CD4-positive, alpha-beta T cell treated with Interleukin-6 at 100 ng/mL for 8 hours (primary cell): ENCODE results near the gene EVI5L.

ENCODE experiments used
- DNase-seq: peaks from one replicate; pipeline ENCODE4 v3.0.0-alpha.2; 2020; ENCODE audit warnings: mixed read lengths, low spot score

The EVI5L gene

DNA sequence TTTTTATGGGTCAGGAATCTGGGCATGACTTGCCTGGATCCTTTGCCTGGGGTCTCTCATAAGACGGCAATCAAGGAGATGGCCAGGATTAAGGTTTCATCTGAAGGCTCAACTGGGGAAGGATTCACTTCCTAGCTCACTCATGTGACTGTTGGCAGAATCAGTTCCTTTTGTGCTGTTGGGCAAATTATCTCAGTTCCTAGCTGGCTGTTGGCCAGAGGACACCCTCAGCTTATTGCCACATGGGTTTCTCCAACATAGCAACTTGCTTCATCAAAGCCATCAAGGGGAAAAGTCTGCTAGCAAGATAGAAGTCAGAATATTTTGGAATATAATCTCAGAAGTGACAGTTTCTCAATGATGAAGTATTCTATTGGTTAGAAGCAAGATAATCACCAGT, 12.2 kb upstream of the EVI5L start:
- no peak for DNase-seq

DNA sequence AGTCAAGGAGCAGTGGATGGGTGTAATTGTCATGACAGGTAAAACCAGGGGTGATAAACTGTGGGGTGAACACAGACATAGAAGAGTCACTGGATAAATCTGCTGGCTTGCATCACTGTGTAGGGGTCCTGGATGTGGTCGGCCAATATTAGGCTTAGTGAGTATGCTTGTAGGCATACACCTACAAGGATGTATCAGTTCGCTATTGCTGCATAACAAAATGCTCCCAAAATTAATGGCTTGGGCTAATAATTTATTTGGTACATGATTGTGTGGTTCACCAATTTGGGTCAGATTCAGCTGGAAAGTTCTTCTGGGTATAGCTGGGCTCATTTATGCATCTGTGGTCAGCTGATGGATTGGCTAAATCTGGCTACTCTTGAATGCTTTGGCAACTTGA, 11.2 kb upstream of the EVI5L start:
- no peak for DNase-seq

DNA sequence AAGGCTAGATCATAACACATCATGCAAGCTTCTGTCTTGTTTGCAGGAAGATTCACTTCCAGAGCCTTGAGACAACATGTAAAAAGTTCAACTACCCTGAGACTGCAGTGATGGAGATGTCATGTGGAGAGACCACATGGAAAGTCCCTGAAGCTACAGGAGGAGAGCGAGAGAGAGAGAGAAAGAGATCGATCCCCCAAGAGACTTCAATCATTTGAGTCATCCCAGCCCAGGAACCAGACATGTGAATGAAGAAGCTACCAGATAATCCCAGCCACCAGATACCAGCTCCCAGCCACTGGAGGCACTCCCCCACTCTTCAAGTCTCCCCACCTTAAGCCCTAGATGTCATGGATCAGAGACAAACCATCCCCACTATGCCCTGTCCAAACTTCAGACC, 10.7 kb upstream of the EVI5L start:
- no peak for DNase-seq

DNA sequence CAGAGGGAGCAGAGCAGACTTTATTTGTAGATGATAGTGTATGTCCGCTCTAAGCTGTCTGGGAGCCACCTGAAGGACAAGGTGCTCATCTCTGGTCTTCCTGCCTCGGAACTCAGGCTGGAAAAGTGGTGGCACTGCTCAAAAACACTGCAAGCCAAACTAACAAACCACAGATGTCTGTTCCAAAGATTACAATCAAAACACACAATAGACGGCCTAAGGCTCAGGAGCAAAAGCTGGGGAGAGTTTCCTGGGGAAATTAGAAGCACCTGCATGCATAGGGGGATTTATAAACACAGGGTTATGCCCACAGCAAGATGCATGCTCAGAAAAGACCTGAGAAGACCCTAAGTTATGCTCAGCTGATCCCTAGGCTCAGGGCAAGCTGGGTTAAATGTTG, 9.4 kb upstream of the EVI5L start:
- no peak for DNase-seq

DNA sequence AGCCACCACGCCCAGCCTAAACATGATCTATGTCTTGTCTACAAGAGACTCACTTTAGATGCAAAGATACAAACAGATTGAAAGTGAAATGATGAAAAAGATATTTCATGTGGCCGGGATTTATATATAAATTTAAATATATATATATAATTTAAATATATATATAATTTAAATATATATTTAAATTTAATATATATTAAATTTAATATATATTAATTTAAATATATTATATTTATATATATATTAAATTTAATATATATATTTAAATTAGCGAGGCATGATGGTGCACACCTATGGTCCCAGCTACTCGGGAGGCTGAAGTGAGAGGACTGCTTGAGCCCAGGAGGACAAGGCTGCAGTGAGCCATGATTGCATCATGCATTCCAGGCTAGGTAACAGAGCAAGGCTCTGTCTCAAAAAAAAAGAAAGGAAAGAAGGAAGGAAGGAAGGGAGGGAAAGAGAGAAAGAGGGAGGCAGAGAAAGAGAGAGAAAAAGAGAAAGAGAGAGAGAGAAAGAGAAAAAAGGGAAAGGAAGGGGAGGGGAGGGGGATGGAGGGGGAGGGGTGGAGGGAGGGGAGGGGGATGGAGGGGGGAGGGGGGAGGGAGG, 7.0 kb upstream of the EVI5L start:
- no peak for DNase-seq

DNA sequence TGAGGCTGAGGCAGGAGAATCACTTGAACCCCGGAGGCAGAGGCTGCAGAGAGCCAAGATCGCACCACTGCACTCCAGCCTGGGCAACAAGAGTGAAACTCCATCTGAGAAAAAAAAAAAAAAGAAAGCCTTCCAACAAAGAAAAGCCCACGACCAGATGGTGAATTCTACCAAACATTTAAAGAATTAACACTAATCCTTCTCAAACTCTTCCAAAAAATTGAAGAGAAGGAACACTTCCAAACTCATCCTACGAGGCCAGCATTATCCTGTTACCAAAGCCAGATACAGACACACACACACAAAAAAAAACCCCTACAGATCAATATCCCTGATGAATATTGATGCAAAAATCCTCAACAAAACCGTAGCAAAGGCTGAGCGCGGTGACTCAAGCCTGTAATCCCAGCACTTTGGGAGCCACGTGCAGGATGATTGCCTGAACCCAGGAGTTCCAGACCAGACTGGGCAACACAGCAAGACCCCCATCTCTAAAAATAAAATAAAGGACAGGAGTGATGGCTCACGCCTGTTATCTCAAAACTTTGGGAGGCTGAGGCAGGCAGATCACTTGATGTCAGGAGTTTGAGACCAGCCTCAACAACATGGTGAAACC, 6.2 kb upstream of the EVI5L start:
- no peak for DNase-seq

DNA sequence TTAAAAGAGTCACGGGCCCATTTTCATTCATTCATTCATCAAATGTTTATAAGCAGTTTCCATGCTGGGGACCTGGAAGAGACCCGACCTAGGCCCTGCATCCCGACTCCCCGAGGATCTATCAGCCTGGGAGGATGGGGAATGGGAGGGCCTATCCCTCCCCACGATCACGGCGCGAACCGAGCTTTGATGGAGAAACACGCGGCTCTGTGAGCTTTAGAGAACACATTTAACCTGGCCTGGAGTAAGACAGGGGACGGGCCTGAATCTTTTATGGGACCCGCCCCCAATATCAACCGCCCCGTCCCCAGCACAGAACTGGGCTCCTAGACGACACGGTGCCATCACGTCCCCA, 875 bp upstream of the EVI5L start:
- DNase-seq: no peak

DNA sequence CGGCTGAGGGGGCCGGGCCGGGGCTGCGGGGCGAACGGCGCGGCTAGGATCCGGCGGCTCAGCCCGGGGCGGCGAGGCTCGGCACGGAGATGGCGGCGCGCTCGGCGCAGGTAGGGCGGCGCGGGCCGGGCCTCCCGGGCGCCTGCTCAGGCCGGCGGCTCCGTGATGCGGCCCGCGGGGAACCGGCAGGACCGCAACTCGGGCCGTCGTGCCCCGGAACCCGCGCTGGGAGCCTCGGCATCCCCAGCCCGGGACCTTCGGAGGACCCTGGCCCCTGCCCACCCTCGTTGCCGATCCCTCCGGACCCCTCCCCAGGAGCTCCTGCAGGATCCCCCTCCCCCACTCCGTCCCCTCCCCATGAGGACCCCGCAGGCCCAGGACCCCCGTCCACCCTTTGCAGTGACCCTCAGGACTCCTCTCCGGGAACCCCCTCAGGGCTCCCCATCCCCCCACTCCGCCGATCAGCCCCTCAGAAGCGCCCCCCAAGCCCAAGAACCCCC, 304 bp downstream of the EVI5L start:
- no peak for DNase-seq

DNA sequence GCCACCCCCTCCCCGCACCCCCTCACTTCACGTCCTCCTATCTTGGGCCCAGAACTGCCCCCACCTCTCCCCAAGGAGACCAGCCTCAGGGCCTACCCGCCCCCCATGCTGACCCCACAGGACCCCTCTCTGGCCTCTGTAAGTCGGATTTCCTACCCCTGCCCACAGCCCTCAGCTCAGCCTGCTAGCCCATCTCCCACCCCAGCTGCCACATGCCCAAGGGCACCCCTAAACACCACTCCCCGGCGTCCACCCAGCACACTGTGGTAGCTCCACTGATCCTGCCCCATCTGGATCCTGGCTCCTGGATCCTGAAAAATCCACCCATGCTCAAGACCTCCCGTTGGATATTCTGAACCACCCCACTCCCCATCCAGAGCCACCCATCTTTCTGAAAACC, 805 bp downstream of the EVI5L start:
- DNase-seq: no peak

DNA sequence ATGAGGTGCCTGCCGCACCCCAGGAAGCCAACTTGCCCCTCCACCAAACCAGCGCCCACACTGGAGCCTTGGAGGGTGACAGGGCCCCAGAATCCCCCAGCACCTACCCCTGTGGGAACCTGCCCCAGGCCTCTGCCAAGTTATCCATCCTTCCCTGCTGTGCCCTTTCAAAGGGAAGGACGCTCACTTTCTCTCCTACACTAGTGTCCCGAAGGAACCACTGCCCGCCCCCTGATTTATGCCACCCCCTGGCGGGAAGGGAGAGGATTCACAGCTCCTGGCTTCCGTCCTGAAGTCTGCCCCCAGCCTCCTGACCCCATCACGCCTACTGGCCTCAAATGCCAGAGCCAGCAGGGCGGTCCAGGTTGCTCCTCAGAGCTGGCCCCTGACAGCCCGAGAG, 1.4 kb downstream of the EVI5L start:
- no peak for DNase-seq

DNA sequence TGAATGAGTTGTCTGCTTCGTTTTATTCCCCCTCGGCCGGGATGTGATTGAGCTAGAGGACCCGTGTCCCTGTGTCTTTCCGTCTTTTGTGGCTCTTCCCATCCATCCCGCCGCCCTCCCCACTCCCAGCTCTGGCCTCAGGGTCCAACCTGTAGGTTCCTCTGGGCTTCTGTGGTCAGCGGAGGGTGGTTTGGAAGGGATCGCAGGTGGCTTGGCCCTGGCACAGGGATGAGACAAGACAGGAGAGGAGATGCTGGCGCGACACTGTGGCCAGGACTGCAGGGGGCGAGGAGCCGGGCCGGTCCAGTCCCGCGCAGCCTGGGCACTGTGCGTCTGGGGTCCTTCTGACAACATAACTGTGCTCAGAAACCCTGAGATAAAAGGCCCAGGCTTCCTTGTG, 2.0 kb downstream of the EVI5L start:
- DNase-seq: no peak

DNA sequence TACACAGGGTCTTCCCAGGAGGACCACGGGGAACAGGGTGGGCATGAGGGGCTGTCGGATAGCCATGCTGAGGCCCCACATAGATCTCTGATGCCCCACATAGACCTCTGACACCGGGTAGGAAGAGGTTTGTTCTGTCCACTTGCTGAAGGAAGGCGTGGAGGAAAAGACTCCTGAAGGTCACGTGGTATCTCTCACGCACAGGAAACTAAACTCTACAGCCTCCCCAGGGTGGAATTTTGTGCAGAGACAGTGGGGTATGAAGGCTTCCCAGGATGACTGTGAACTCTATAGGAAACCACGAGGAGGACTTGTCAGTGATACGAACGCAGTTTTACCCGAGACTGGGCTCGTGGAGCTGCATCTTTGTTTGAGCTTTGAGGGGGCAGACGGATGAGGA, 2.8 kb downstream of the EVI5L start:
- no peak for DNase-seq

DNA sequence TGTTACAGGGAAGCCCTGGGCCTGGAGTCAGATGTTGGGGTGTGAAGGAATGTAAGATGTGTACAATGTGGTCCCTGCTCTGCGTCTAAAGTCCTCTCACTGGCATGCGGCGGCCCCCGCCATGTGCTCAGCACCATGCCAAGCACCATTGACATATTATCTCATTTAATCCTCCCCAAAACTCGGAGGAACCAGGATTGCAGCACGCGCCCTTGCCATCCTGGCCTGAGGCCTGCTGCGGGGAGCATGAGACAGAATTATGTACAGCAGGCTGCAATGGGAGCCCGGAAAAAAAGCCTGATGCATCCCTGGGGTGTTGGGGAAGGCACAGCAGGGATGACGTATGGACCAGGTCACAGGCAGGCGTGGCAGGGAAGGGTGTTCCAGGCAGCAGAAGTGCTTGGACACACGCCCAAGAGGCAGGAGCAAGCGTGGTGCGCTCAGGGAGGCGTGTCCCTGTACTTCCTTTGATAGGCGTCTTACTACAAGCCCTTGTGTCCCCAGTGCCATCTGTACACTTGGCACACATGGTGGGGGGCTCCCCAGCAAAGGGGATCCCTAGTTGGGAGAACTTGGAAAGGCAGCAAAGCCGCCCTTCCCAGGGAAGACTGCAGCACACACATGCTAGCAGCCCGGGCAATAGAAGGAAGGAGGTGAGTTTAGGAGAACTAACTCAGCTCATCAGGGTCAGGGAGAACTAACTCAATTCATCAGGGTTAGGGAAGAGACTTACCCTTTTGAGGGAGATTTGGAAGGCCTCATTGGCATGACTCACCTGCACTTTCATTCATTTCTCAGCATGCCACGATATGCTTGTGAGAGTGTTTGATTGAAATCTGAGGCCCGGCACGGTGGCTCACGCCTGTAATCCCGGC, 3.4 kb downstream of the EVI5L start:
- no peak for DNase-seq

DNA sequence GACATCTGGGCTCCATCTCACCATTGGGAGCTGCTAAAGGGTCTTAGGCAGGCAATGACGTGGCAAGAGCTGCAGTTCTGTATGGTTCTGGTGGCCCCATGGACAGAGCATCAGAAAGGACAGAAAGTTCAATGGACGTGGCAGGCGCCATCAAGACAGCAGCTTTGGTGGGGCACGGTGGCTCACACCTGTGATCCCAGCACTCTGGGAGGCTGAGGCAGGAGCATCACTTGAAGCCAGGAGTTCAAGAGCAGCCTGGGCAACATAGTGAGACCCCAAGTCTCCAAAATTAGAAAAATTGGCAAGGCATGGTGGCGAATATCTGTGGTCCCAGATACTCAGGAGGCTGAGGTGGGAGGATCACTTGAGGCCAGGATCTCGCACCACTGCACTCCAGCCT, 9.5 kb downstream of the EVI5L start:
- DNase-seq: no peak

DNA sequence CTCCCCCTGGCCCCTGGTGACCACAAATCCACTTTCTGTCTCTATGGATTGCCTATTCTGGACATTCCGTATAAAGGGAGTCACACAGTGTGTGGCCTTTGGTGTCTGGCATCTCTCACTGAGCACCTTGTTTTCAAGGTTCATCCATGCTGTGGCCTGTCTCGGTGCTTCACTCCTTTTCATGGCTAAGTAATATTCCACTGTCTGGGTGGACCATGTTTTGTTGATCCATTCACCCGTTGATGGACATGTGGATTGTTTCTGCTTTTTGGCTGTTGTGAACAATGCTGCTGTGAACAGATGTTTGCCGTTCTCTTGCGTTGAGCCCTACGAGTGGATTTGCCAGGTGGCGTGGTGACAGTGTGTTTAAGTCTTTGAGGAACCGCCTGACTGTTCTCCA, 10.6 kb downstream of the EVI5L start:
- DNase-seq: no peak

DNA sequence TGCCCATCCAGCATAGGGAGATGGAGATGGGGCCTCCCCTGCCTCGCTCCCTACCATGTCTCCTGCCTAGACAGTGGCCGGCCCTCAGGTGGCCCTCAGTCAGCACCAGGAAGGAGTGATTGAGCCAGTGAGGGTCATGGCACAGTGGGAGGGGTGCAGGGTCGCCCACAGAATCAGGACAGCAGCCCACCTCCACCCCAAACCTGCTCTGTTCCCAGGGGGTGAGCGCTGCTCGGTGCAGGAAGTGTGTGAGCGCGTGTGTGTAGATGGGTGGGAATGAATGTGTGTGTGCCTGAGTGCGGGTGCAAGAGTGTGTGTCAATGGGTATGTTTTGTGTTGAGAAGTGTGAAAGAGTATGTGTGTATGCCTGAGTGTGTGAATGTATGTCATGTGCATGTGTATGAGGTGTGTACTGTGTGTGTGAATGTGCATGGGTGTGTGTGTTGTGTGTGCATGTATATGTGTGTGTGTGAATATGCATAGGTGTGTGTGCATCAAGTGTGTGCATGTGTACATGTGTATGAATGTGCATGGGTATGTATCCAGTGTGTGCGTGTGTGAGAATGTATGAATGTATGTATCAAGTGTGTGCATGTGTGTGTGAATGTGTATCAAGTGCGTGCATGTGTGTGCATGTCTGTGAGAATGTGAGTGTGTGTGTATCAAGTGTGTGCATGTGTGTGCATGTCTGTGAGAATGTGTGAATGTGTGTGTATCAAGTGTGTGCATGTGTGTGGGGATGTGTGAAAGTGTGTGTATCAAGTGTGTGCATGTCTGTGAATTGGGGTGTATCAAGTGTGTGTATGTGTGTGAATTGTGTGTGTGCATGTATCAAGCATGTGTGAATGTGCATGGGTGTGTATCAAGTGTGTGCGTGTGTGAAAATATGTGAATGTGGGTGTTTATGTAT, 12.0 kb downstream of the EVI5L start:
- no peak for DNase-seq

DNA sequence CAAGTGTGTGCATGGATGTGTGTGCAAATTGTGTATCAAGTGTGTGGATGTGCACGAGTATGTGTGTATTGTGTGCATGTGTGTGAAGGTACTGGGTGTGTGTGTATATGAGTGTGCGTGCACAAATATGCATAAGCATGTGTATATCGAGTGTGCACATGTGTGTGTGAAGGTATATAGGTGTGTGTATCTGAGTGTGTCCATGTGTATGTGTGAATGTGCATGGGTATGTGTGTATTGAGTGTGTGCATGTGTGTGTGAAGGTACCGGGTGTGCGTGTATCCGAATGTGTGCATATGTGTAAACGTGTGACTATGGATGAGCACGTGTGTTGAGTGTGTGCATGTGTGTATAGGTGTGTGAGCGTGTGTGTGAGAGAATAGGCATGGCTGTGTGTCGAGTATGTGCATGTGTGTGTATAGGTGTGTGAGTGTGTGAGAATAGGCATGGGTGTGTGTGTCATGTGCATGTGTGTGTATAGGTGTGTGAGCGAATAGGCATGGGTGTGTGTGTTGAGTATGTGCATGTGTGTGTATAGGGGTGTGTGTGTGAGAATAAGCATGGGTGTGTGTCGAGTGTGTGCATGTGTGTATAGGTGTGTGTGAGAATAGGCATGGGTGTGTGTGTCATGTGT, 12.8 kb downstream of the EVI5L start:
- DNase-seq: no peak

DNA sequence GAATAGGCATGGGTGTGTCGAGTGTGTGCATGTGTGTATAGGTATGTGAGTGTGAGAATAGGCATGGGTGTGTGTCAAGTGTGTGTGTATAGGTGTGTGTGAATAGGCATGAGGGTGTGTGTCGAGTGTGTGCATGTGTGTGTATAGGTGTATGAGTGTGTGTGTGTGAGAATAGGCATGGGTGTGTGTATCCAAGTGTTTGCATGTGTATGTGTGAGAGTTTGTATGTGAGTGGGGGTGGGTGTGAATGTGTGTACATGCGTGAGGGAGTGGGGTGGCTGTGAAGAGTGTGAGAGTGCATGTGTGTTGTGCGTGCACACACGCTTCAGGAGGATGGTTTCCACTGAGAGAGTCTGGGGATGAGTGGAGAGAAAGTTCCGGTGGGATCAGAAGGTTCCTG, 13.5 kb downstream of the EVI5L start:
- no peak for DNase-seq

DNA sequence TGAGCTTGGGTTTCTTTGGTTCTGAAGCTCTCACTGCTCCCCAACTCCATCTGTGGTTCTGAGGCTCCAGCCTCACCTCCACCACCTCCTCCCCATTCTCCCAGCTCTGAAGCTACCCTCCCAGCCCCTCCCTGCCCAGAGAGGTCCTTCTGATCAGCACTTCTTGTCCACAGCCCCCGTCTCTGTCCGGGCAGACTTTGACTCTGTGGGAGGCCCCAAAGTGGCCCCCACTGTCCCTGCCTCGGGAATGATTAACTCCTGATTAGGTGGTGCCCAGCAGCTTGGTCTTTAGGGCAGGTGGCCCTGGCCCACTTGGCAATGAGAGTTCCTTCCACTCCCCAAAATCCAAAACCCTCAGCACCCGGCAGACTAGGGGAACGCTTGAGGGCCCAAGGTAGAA, 14.4 kb downstream of the EVI5L start:
- DNase-seq: no peak

DNA sequence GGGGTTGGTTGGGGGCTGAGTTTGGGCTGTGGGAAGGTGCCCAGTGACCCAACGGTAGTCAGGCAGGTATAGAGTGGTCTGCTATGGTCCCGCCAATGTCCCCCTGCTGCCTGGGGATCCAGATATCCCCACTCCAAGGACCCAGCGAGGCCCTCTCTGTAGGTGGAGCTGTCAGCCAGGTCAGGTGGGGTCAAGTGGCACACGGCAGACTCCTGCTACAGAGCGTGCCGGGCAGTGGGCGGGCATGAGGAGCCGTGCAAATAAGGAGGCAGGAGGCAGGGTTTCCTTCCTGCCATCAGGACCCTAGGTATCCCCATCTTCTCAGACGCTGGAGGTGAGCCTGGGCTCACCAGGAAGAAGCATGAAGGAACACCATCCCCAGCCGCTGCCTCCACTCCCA, 14.9 kb downstream of the EVI5L start:
- no peak for DNase-seq

DNA sequence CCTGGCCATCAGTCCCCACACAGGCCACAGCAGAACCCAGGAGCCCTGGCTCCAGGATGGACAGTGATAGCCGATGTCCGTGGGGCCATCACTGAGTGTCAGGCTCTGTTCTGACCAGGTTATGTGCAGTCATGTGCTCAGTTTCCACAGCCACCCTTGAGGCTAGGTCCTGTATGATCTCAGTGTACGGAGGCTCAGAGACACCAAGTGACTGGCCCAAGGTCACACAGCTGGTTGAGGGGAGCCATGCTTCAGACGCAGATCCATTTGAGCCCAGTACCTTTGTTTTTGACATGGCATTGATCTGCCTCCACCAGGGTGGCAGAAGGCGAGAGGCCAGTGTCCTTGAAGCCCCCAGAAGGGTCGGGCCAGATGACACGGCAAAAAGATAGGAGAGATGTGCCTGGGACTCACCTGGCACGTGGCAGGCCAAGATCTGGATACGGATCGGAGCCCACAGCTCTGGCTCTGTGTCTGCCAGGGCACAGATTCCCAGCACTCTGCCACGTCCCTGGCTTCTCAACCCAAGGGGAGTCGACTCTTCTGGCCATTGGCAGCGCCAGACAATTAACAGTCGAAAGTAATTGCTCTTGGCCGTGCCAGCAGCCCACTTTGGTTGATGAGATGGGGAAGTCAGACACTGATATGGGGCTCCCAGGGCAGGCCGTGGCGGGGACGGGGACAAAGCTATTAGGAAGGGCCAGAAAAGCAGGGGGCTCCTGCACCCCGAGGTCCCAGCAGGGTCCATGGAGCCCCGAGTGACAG, 15.6 kb downstream of the EVI5L start:
- no peak for DNase-seq
